ENCODE results near the gene SGMS2. TPM values are rescaled to one million over a fixed set of nuclear protein-coding genes. Genes with fewer than 3 reads are reported as not detected.

SGMS2 gene
- total RNA-seq, 1 experiment from 2014 or later, result 58.7 TPM

DNA sequence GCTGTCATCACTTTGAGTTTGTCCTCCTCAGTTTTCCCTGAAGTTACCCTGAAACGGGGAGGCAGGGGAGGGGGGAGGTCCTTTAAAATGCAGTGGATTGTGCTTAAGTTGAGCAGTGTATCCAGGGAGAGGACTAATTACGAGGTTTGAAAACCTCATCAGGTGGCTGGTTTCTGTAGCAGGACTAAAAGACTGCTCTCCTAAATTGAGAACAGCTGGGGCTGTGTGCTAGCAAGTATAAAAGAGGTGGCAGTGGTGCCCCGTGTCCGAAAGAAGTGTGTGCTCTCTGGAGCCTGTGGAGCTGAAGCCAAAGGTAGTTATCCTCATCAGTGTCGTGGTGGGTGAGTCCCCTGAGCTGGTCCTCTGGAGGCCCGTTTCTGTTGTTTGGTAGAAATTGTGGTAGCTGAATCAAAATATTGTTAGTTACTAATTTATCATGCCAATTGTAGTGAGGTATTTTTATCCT lies 69.4 kb downstream of the SGMS2 start:
- H3K9me2 ChIP-seq (replicated peaks; ENCODE audit: low read length), result no peaks in the 10 kb centered on the region
- no peaks in the 10 kb centered on the region for H3K27me3 ChIP-seq (ENCODE audit: low read length)
- no peak overlapping the region for H3K9ac ChIP-seq (ENCODE audit: low read length)
- H3F3A ChIP-seq (ENCODE audit: low read length, unreplicated experiment), result peaks cover 8% of the 10 kb centered on the region
- no peak overlapping the region for H3K4me3 ChIP-seq (ENCODE audit: low read length)
- no peak overlapping the region for H2AFZ ChIP-seq (ENCODE audit: low read length)
- H3K4me1 ChIP-seq (ENCODE audit: insufficient read depth, low read length), result peaks cover 28% of the 10 kb centered on the region
- H3K36me3 ChIP-seq (ENCODE audit: low read depth, low read length), result no peaks in the 10 kb centered on the region
- no peak overlapping the region for H3K27ac ChIP-seq (ENCODE audit: low read length)
- ChIA-PET CTCF (no interaction called here), POLR2A (ENCODE audit: unreplicated experiment) (interaction anchor here (0.6 kb wide), 1 partner anchor 17 kb away, joined by 11 read pairs; no protein-coding TSS in a partner anchor)
- H3K79me2 ChIP-seq (ENCODE audit: low read length), result peaks cover 12% of the 10 kb centered on the region; the same call in 1 of the 2 replicates
- no peak overlapping the region for H3K4me2 ChIP-seq (ENCODE audit: low read length)
- H4K20me1 ChIP-seq (ENCODE audit: low read length), result no peaks in the 10 kb centered on the region
- intact Hi-C loops (cut with micrococcal nuclease), result no loop called here
- DNase-seq (no peak), ATAC-seq (no peak)
- H3K9me3 ChIP-seq (ENCODE audit: low read length), result no peaks in the 10 kb centered on the region
- TF ChIP-seq, protein P1, sequence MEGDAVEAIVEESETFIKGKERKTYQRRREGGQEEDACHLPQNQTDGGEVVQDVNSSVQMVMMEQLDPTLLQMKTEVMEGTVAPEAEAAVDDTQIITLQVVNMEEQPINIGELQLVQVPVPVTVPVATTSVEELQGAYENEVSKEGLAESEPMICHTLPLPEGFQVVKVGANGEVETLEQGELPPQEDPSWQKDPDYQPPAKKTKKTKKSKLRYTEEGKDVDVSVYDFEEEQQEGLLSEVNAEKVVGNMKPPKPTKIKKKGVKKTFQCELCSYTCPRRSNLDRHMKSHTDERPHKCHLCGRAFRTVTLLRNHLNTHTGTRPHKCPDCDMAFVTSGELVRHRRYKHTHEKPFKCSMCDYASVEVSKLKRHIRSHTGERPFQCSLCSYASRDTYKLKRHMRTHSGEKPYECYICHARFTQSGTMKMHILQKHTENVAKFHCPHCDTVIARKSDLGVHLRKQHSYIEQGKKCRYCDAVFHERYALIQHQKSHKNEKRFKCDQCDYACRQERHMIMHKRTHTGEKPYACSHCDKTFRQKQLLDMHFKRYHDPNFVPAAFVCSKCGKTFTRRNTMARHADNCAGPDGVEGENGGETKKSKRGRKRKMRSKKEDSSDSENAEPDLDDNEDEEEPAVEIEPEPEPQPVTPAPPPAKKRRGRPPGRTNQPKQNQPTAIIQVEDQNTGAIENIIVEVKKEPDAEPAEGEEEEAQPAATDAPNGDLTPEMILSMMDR (conservative IDR thresholded peaks at IDR 0.05; ENCODE audit: low read depth, low read length), result no peak
- TF ChIP-seq EZH2phosphoT487 (IDR thresholded peaks at IDR 0.05; ENCODE audit: borderline replicate concordance, low read length) (no peak), EZH2 (IDR thresholded peaks at IDR 0.05; ENCODE audit: low read length, unreplicated experiment) (no peak)
- BruUV-seq (replicated peaks), result no TSS peak

DNA sequence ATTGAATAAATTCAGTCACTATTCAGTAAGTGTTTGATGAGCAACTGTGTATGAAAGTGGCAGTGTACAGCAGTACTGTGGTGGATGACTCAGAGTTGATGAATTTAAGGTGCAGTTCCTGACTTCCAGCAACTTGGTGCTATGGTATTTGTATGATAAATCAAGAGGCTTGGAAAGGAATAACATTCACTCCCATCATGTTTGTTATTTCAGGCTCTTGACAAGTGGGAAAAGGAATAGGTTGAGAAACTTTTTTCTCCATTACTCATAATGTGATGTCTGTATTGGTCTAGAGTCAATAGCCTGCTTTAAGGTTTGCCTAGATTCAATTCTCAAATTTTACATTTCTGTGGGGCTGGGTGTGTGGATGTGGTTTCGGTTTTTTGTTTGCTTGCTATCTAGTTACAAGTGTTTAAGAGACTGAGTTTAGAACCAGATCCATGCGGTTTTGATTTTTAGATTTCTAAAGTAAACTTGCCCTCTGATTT lies 71.5 kb downstream of the SGMS2 start:
- Histone ChIP-seq H3K27ac (ENCODE audit: low read length) (peak overlapping the region; percentile 82), H3K27me3 (ENCODE audit: low read length) (no peaks in the 10 kb centered on the region), H3F3A (ENCODE audit: low read length, unreplicated experiment) (peaks cover 8% of the 10 kb centered on the region), H3K79me2 (ENCODE audit: low read length) (peaks cover 12% of the 10 kb centered on the region; the same call in 1 of the 2 replicates), H3K4me2 (ENCODE audit: low read length) (peak overlapping the region; percentile 81), H3K4me3 (ENCODE audit: low read length) (peak overlapping the region; percentile 36; the same call in 1 of the 2 replicates), H2AFZ (ENCODE audit: low read length) (no peak overlapping the region), H4K20me1 (ENCODE audit: low read length) (no peaks in the 10 kb centered on the region), H3K9me3 (ENCODE audit: low read length) (no peaks in the 10 kb centered on the region), H3K9me2 (replicated peaks; ENCODE audit: low read length) (no peaks in the 10 kb centered on the region), H3K9ac (ENCODE audit: low read length) (0 out of 2 replicates have a peak overlapping the region, but pooled peaks have one; percentile 29), H3K36me3 (ENCODE audit: low read depth, low read length) (no peaks in the 10 kb centered on the region), H3K4me1 (ENCODE audit: insufficient read depth, low read length) (peaks cover 33% of the 10 kb centered on the region)
- intact Hi-C loops (cut with micrococcal nuclease), result loop anchor here (1.0 kb wide), 4 partner anchors 34 to 176 kb away; partner anchors contain the start of genes PAPSS1 and SGMS2
- ATAC-seq, result peak; percentile 94
- CTCF ChIA-PET, result interaction anchor here (0.7 to 1.0 kb wide), 2 partner anchors 11 to 138 kb away, joined by 3 to 4 read pairs; no protein-coding TSS in a partner anchor
- TF ChIP-seq, protein P1 (conservative IDR thresholded peaks at IDR 0.05; ENCODE audit: low read depth, low read length), result no peak
- TF ChIP-seq EZH2phosphoT487 (IDR thresholded peaks at IDR 0.05; ENCODE audit: borderline replicate concordance, low read length) (no peak), EZH2 (IDR thresholded peaks at IDR 0.05; ENCODE audit: low read length, unreplicated experiment) (no peak)
- no TSS peak for BruUV-seq (replicated peaks)
- POLR2A ChIA-PET (ENCODE audit: unreplicated experiment), result no interaction called here
- peak; percentile 92 for DNase-seq

DNA sequence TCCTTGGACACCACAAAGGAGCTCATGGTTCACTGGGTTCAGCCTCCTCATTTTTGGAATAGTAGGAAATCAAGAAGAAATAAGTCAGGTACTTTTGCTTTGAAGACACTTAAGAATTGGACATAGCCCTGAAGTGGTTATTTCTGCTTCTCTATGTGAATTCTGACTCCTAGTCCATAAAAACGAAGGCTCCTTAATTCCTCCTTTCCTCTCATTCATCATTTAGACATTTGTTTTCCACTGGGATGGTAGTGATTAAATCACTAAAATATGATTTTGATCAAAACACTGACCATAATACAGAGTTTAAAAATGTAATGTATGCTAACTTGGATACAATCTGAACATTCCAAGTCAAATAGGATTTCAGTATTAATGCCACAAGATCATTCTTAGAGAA lies 71.9 kb downstream of the SGMS2 start:
- BruUV-seq (replicated peaks), result TSS peak; percentile 77
- H3K27ac ChIP-seq (ENCODE audit: low read length), result peak overlapping the region; percentile 82
- CTCF ChIA-PET, result interaction anchor here (0.7 to 1.0 kb wide), 2 partner anchors 11 to 138 kb away, joined by 3 to 4 read pairs; no protein-coding TSS in a partner anchor

More for the DNA sequence above, 71.9 kb downstream of the SGMS2 start:
- POLR2A ChIA-PET (ENCODE audit: unreplicated experiment), result no interaction called here
- H3K79me2 ChIP-seq (ENCODE audit: low read length), result peaks cover 12% of the 10 kb centered on the region; the same call in 1 of the 2 replicates
- H3K9me3 ChIP-seq (ENCODE audit: low read length), result no peaks in the 10 kb centered on the region
- H4K20me1 ChIP-seq (ENCODE audit: low read length), result no peaks in the 10 kb centered on the region
- H3F3A ChIP-seq (ENCODE audit: low read length, unreplicated experiment), result peaks cover 8% of the 10 kb centered on the region
- H3K9ac ChIP-seq (ENCODE audit: low read length), result peak overlapping the region; percentile 29; the same call in 1 of the 2 replicates
- H3K27me3 ChIP-seq (ENCODE audit: low read length), result no peaks in the 10 kb centered on the region
- H3K4me1 ChIP-seq (ENCODE audit: insufficient read depth, low read length), result peaks cover 33% of the 10 kb centered on the region
- H3K36me3 ChIP-seq (ENCODE audit: low read depth, low read length), result no peaks in the 10 kb centered on the region
- peak overlapping the region; percentile 36 for H3K4me3 ChIP-seq (ENCODE audit: low read length)
- ATAC-seq (no peak), DNase-seq (no peak)
- TF ChIP-seq, protein P1 (conservative IDR thresholded peaks at IDR 0.05; ENCODE audit: low read depth, low read length), result no peak
- TF ChIP-seq EZH2 (IDR thresholded peaks at IDR 0.05; ENCODE audit: low read length, unreplicated experiment) (no peak), EZH2phosphoT487 (IDR thresholded peaks at IDR 0.05; ENCODE audit: borderline replicate concordance, low read length) (no peak)
- no peak overlapping the region for H2AFZ ChIP-seq (ENCODE audit: low read length)
- intact Hi-C loops (cut with micrococcal nuclease), result loop anchor here (1.0 kb wide), 4 partner anchors 34 to 176 kb away; partner anchors contain the start of genes PAPSS1 and SGMS2
- H3K4me2 ChIP-seq (ENCODE audit: low read length), result peak overlapping the region; percentile 81
- H3K9me2 ChIP-seq (replicated peaks; ENCODE audit: low read length), result no peaks in the 10 kb centered on the region

Data from PC-3 (cell line).